ENCODE measurements around the gene CMIP.

Gene CMIP

GRCh38 chr16:81642943-81643342, 198.3 kb downstream of the CMIP start:
- no peak for DNase-seq

GRCh38 chr16:81645266-81645694, 200.7 kb downstream of the CMIP start:
- no peak for DNase-seq

GRCh38 chr16:81645925-81646324, 201.3 kb downstream of the CMIP start:
- DNase-seq, result no peak

DNA sequence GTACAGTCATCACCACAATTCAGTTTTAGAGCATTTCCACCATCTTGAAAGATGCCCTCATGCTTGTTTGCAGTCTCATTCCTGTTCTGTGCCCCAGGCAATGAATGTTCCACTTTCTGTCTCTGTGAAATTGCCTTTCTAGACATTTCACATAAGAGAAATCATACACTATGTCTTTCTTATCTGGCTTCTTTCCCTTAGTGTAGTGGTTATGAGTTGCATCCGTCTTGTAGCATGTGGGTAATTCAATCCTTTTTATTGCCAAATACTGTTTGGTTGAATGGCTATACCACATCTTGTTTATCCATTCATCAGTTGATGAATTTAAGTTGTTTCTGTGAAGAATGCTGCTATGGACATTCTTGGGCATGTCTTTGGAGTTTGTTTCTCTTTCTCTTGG, 202.0 kb downstream of the CMIP start:
- no peak for DNase-seq

DNA sequence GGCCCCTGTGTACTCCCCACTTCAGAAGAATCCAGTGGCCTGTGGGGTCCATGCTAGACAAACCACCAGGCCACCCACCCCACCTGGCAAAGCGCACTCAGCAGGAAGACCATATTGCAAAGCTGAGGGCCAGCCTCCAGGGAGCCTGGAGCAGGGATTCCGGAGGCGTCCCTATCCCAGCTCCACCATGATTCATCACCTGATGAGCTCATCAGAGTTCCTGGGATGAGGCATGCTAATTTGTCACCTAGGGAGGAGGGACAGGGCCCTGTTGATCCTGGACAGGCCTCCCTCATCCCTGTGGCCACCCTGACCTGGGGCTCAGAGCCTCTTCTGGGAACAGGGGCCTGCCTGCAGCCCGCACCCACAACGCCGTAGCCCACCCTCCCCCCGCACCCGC, 202.9 kb downstream of the CMIP start:
- no peak for DNase-seq

DNA sequence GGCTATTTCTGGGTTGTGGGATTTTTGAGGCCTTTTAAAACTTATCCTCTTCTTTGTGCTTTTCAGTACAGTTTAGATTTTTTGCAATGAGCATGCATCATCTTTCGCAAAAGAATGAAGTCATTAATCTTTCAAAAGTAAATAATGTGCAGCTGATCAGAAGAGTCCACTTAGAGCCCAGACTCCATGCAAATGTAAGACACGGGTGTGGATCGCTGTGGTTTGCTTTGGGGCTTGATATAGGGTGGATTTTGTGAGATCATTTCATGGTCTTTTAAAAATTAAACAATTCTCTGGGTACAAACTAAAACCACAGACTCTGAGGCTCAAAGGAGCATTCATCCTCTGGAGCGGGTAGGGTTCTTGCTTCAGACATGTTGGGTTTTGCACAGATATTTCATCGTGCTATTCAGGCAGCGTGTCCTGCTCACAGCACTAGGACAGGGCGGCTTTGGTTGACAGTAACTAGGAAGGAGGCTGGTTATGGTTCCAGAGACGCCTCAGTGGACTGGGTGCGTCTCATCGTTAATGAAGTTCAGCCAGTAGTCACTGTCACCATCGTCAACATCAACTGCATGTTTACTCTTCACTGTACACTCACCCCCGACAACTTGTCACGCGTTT, 205.1 kb downstream of the CMIP start:
- no peak for DNase-seq

DNA sequence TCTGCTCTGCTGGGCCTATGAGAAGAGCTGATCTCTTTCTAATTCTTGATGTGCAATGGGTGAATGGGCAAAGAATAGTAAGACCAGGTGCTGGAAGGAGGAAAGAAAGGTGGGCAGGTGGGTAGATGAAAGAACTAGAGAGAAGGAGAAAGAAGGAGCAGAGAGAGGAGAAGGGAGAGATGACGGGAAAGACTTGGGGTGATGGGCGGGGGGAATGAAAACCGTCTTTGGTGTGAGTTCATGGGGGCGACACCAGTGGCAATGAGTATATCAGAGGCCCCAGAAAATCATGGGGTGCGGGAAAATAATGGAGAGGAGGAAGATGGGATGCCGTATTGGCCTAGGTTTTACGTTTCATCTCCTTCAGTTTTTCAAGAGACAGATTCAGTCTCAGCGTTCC, 205.7 kb downstream of the CMIP start:
- DNase-seq, result no peak

DNA sequence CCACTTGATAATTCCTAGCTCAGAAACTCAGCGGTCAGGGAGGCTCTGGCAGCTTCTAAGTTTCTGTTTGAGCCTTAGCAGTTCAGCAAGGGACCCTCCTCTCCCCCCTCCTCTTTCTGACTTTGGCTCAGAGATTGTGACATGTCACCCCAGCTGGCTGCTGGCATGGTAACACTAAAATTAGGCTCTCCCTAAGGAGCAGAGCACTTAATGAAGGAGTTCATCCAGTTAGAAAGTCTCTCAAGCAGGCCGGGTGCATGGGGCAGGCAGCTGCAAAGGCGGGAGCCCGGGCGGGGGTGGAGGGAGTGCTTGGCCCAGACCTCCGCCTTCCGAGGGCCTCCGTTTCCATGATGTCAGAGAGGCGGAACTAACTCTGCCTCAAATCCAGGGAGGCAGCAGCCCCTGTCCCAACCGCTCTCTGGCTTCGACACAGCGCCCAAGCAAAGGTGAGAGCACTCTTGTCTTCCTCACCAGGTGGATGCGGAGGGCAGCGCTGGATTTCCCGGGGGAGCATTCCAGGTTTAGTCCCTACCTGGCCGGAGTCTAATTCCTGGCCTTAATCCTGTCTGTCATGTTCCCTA, 206.5 kb downstream of the CMIP start:
- no peak for DNase-seq

GRCh38 chr16:81651758-81652718, 207.4 kb downstream of the CMIP start:
- no peak for DNase-seq

DNA sequence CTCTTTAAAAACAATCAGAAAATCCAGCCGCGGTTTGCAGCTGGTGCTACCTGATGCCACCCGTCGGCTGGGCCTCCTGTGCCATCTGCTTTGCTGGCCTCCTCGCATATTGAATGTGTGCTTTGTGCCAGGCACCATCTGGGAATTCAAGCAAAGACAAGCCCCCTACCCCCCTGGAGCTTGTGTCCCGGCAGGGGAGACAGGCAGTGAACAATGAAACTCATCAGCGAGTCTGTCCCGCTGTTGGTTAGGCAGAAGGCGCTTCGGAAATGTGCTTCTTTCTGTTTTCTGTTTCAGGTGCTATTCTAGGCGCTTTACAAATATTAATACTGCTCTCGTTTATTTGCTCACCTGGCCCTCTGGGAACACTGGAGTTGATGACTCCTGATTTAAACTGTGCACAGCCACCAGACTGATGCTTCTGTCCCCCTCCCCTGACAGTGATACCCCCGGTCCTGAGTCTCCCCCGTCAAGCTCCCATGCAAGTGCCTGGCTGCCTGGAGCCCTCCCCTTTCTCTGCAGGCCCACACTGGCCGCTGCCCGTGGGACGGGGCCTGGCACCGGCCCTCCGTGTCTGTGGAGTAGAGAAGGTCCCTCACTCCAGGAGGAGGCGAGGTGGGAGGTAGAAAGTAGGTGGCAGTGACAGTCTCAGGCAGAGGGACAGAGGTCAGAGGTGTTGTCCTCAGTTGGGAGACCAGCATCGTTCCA, 208.3 kb downstream of the CMIP start:
- DNase-seq, result no peak

- no peak for DNase-seq
Observed at GRCh38 chr16:81654346-81654745, 209.7 kb downstream of the CMIP start.

DNA sequence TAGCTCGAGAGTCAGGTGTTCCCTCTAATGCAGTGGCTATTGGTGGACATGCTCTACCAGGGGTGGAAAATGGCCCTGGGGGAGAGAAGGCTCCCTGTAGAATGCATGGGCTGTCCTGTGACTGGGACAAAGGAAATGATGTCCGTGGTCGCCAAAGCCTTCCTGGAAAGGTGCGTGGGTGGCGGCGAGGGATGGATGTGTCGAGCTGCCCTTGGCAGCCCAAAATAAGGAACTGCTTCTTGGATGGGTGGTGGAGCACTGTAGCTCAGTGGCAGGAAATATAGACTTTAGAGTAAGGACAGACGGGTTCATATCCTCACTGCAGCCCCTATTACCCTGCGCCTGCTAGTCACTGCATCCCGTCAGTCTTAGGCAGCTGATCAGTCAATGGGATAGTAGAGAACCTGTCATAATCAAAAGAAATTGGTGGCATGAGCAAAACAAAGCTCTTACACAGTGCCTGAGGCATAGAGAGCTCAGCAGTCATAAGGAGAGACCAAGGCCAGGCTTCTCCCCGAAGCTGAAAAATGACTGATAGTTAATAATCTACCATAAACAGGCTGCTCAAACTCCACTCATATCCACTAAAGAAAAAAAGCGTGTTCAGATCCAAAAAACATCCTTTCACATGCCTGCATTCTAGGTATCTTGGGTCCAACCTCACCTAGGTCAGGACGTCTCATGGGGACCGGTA, 211.0 kb downstream of the CMIP start:
- DNase-seq, result no peak

GRCh38 chr16:81657224-81657623, 212.6 kb downstream of the CMIP start:
- no peak for DNase-seq

DNA sequence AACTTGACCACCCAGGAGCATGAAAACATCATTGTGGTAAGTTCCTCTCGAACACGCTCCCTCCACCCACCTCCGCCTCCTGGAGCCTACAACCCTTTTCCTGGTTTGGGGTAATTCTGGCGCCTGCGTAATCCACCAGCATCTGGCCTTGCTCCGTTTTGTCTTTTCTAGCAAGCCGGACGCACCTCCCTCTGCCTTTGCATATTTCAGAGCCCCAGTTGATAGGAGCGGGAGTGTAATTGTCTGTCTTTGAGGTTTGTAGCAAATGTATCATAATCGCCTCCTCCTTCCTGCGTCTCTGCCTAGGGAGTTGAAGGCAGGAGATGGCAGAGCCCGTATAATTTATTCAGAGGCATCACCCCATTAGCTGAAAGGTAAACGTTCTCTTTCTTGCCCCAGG, 213.2 kb downstream of the CMIP start:
- DNase-seq, result no peak

DNA sequence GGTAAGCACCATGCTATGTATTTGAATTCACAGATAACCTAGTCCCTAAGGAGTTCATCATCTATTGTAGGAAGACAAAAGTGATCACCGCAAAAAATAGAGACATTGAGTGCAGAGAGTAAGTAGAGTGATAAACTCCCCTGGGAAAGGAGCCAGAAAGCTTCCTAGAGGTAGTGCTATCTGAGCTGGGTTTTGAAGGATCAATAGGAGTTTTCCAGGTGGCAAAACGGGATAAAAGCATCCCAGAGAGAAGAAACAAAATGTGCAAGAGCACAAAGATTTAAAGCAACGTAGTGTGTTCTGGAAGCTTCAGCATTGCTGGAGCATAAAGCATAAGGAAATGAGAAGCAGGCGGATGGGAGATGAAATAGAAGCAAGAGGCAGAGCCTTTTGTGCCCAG, 213.8 kb downstream of the CMIP start:
- DNase-seq, result no peak

DNA sequence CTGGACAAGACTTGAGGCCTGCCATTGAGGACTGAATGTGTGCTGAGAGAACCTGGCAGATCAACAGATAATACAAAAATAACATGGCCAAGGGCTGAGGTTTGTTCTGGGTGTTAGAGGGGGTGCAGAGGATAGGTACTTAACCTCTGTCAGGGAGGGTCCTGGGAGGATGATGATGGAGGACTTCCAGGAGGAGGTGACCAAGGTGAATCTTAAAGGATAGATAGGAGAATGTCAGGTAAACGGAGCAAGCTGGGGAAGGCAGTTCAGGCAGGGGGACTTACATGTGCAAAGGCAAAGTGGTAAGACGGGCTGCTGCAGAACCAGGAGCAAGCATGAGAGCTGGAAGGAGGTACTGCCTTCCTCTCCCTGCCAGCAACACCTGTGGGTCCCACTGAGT, 214.6 kb downstream of the CMIP start:
- DNase-seq, result no peak

GRCh38 chr16:81661082-81661481, 216.5 kb downstream of the CMIP start:
- DNase-seq, result no peak

- no peak for DNase-seq
Observed at GRCh38 chr16:81664153-81664552, 219.5 kb downstream of the CMIP start.

DNA sequence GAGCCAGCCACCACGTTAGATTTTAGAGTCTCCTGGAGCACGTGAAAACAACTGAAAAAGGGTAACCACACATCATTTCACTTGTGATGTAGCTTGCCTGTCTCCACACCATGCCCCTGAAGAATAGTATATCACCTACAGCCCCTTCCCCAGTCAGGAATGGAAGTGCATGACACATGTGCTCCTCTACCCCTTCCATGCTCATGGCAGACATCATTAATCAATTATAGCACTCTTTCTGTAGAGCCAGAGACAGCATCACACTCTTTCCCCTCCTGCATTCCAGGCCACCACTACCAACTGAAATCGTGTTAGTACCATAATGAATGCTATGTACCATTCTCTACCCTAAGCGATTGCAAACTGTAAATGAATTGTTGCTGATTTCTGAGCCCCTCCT, 221.0 kb downstream of the CMIP start:
- no peak for DNase-seq

DNA sequence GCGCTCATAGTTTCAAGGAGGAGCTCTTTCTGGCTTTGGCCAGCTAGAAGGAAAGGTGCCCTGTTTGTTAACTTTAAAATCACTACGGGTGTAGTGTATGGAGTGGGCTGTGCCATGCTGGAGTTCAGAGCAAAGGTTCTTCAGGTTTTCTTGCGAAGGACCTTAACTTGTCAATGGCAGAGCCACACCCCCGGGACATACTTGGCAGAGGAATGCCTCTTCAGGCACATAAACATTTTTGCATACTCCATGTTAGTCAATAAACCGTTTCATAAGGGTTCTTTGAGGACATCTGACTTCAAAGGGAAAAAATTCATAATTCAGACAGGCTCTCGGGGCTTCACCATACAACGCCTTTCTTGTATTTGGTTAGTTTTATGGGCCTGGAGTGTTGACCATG, 221.5 kb downstream of the CMIP start:
- DNase-seq, result no peak

GRCh38 chr16:81668243-81669097, 223.9 kb downstream of the CMIP start:
- no peak for DNase-seq

Measured in T-helper 1 cell (primary cell).